Neural cell (in vitro differentiated cells): ENCODE measurements around the gene C19orf73. TPM values are rescaled to one million over a fixed set of nuclear protein-coding genes. Genes with fewer than 3 reads are reported as not detected.

ENCODE experiments used
- H2AFZ ChIP-seq: fragments of 200-600, 300-800 bp; sonication (generic), shearing (Covaris generic); 2 replicates; pipeline ENCODE4 v1.6.0; 2014; ENCODE audit warnings: low read depth, mild to moderate bottlenecking, antibody characterized with exemption, low read length, moderate library complexity
- H3F3A ChIP-seq: fragments of 200-600 bp; shearing (Covaris generic); 2 replicates; pipeline ENCODE4 v1.6.1; 2016; ENCODE audit warnings: mild to moderate bottlenecking, moderate library complexity, mixed read lengths, antibody characterized with exemption, low read length; ENCODE audit not compliant: insufficient read depth, poor library complexity, severe bottlenecking
- H3K27ac ChIP-seq: fragments of 200-600, 300-800 bp; sonication (generic), shearing (Covaris generic); 2 replicates; pipeline ENCODE4 v1.5.1; 2014; ENCODE audit warnings: mild to moderate bottlenecking, low read length, moderate library complexity
- H3K27me3 ChIP-seq: fragments of 300-800, 200-600 bp; sonication (generic), shearing (Covaris generic); 2 replicates; pipeline ENCODE4 v1.6.0; 2014; ENCODE audit warnings: mild to moderate bottlenecking, low read depth, low read length, moderate library complexity; ENCODE audit not compliant: insufficient read depth
- H3K36me3 ChIP-seq: fragments of 300-800, 200-600 bp; sonication (generic), shearing (Covaris generic); 2 replicates; pipeline ENCODE4 v1.5.1; 2014; ENCODE audit warnings: mild to moderate bottlenecking, antibody characterized with exemption, low read length, moderate library complexity; ENCODE audit not compliant: insufficient read depth
- H3K4me2 ChIP-seq: fragments of 300-800, 200-600 bp; sonication (generic), shearing (Covaris generic); 2 replicates; pipeline ENCODE4 v1.6.0; 2014; ENCODE audit warnings: mild to moderate bottlenecking, low read length
- H3K4me3 ChIP-seq: fragments of 300-800, 200-600 bp; sonication (generic), shearing (Covaris generic); 2 replicates; pipeline ENCODE4 v1.5.1; 2014; ENCODE audit warnings: mild to moderate bottlenecking, low read length, moderate library complexity
- H3K79me2 ChIP-seq: fragments of 200-600 bp; shearing (Covaris generic); replicated peaks from 2 replicates; pipeline ENCODE4 v1.6.0; 2014; ENCODE audit warnings: mild to moderate bottlenecking, low read length, moderate library complexity; ENCODE audit not compliant: insufficient read depth
- H3K9ac ChIP-seq: fragments of 300-800, 200-600 bp; sonication (generic), shearing (Covaris generic); 2 replicates; pipeline ENCODE4 v1.6.1; 2016; ENCODE audit warnings: mild to moderate bottlenecking, low read length, mixed read lengths
- H3K9me2 ChIP-seq: fragments of 200-600 bp; shearing (Covaris generic); 2 replicates; pipeline ENCODE4 v1.6.1; 2016; ENCODE audit warnings: mild to moderate bottlenecking, low read length, mixed read lengths; ENCODE audit not compliant: insufficient read depth
- H3K9me3 ChIP-seq: fragments of 200-600, 300-800 bp; sonication (generic), shearing (Covaris generic); 2 replicates; pipeline ENCODE4 v1.6.1; 2016; ENCODE audit warnings: mild to moderate bottlenecking, mixed run types, low read length, moderate library complexity, mixed read lengths
- H4K20me1 ChIP-seq: fragments of 200-600 bp; shearing (Covaris generic); 2 replicates; pipeline ENCODE4 v1.6.1; 2016; ENCODE audit warnings: mild to moderate bottlenecking, mixed run types; ENCODE audit not compliant: insufficient read depth
- EP300 ChIP-seq: fragments of 450-650 bp; conservative IDR thresholded peaks from 2 replicates; pipeline ENCODE4 v1.6.1; 2014; ENCODE audit warnings: antibody characterized with exemption, mild to moderate bottlenecking, moderate library complexity; ENCODE audit not compliant: poor library complexity, severe bottlenecking
- EZH2 ChIP-seq: fragments of 200-600, 300-800 bp; shearing (Covaris generic), sonication (generic); IDR thresholded peaks from 2 replicates; pipeline ENCODE4 v1.6.1; 2014; ENCODE audit warnings: antibody characterized with exemption, low read length, borderline replicate concordance, mild to moderate bottlenecking; ENCODE audit not compliant: insufficient read depth, poor library complexity, severe bottlenecking
- MXI1 ChIP-seq: fragments of 450-650 bp; conservative IDR thresholded peaks from 2 replicates; pipeline ENCODE4 v1.6.1; 2014; ENCODE audit warnings: antibody characterized with exemption, mild to moderate bottlenecking; ENCODE audit not compliant: poor library complexity, severe bottlenecking
- POLR2AphosphoS5 ChIP-seq: IDR thresholded peaks from 2 replicates; pipeline ENCODE4 v1.6.1; 2012
- RAD21 ChIP-seq: fragments of 450-650 bp; conservative IDR thresholded peaks from 2 replicates; pipeline ENCODE4 v1.6.1; 2014; ENCODE audit warnings: antibody characterized with exemption, mild to moderate bottlenecking, moderate library complexity
- SMC3 ChIP-seq: fragments of 450-650 bp; conservative IDR thresholded peaks from 2 replicates; pipeline ENCODE4 v1.6.1; 2014; ENCODE audit warnings: antibody characterized with exemption, mild to moderate bottlenecking, moderate library complexity; ENCODE audit not compliant: poor library complexity
- TAF1 ChIP-seq: IDR thresholded peaks from 2 replicates; pipeline ENCODE4 v1.6.1; 2012; ENCODE audit warnings: low read depth
- polyA plus RNA-seq: library from polyadenylated mRNA; depleted of rRNA; stranded (reverse); fragments of >200 nt; gene quantifications from 2 replicates; pipeline ENCODE4 v1.2.3, GENCODE V29; 2014
- TF ChIP-seq, protein P1 (sequence below): IDR thresholded peaks from 2 replicates; pipeline ENCODE4 v1.6.1; 2012; ENCODE audit warnings: borderline replicate concordance
- TF ChIP-seq, protein P2 (sequence below): fragments of 450-650 bp; IDR thresholded peaks from 2 replicates; pipeline ENCODE4 v1.5.1; 2014; ENCODE audit warnings: antibody characterized with exemption, mild to moderate bottlenecking, moderate library complexity; ENCODE audit not compliant: poor library complexity, severe bottlenecking

C19orf73 gene
- polyA plus RNA-seq, 1 donor from 2014 or later = 8.4 TPM

DNA sequence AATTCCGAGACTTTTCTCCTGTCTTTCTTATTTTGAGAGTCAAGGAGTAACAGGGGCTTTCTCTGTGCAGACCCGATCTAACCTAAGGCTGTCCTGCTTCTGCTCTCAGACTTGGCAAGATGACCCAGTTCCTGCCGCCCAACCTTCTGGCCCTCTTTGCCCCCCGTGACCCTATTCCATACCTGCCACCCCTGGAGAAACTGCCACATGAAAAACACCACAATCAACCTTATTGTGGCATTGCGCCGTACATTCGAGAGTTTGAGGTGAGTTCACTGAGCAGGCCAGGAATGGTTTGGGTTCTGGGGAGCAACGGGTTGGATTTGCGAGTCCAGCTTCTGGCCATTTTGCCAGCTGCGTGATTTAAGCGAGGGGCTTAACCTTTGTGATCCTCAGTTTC lies 32.6 kb downstream of the C19orf73 start:
- H3K9me3 ChIP-seq = no peaks in the 10 kb centered on the region
- TF ChIP-seq TAF1 = no peak
- no peak for TF ChIP-seq EP300
- TF ChIP-seq POLR2AphosphoS5 = no peak
- no peak for TF ChIP-seq RAD21
- no peak for TF ChIP-seq EZH2
- TF ChIP-seq, protein P1, sequence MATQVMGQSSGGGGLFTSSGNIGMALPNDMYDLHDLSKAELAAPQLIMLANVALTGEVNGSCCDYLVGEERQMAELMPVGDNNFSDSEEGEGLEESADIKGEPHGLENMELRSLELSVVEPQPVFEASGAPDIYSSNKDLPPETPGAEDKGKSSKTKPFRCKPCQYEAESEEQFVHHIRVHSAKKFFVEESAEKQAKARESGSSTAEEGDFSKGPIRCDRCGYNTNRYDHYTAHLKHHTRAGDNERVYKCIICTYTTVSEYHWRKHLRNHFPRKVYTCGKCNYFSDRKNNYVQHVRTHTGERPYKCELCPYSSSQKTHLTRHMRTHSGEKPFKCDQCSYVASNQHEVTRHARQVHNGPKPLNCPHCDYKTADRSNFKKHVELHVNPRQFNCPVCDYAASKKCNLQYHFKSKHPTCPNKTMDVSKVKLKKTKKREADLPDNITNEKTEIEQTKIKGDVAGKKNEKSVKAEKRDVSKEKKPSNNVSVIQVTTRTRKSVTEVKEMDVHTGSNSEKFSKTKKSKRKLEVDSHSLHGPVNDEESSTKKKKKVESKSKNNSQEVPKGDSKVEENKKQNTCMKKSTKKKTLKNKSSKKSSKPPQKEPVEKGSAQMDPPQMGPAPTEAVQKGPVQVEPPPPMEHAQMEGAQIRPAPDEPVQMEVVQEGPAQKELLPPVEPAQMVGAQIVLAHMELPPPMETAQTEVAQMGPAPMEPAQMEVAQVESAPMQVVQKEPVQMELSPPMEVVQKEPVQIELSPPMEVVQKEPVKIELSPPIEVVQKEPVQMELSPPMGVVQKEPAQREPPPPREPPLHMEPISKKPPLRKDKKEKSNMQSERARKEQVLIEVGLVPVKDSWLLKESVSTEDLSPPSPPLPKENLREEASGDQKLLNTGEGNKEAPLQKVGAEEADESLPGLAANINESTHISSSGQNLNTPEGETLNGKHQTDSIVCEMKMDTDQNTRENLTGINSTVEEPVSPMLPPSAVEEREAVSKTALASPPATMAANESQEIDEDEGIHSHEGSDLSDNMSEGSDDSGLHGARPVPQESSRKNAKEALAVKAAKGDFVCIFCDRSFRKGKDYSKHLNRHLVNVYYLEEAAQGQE = no peak
- TF ChIP-seq SMC3 = no peak
- TF ChIP-seq, protein P2, sequence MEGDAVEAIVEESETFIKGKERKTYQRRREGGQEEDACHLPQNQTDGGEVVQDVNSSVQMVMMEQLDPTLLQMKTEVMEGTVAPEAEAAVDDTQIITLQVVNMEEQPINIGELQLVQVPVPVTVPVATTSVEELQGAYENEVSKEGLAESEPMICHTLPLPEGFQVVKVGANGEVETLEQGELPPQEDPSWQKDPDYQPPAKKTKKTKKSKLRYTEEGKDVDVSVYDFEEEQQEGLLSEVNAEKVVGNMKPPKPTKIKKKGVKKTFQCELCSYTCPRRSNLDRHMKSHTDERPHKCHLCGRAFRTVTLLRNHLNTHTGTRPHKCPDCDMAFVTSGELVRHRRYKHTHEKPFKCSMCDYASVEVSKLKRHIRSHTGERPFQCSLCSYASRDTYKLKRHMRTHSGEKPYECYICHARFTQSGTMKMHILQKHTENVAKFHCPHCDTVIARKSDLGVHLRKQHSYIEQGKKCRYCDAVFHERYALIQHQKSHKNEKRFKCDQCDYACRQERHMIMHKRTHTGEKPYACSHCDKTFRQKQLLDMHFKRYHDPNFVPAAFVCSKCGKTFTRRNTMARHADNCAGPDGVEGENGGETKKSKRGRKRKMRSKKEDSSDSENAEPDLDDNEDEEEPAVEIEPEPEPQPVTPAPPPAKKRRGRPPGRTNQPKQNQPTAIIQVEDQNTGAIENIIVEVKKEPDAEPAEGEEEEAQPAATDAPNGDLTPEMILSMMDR = no peak
- no peak for TF ChIP-seq MXI1
- H3K9ac ChIP-seq = peak overlapping the region; percentile 94
- no peak overlapping the region for H2AFZ ChIP-seq
- no peaks in the 10 kb centered on the region for H3K27me3 ChIP-seq
- peak overlapping the region; percentile 86 for H3K4me3 ChIP-seq
- H3F3A ChIP-seq = no peaks in the 10 kb centered on the region
- H3K36me3 ChIP-seq = peaks cover 6% of the 10 kb centered on the region
- H3K27ac ChIP-seq = peak overlapping the region; percentile 89
- no peaks in the 10 kb centered on the region for H4K20me1 ChIP-seq
- H3K9me2 ChIP-seq = no peaks in the 10 kb centered on the region
- H3K4me2 ChIP-seq = peak overlapping the region; percentile 92
- peaks cover 35% of the 10 kb centered on the region for H3K79me2 ChIP-seq

DNA sequence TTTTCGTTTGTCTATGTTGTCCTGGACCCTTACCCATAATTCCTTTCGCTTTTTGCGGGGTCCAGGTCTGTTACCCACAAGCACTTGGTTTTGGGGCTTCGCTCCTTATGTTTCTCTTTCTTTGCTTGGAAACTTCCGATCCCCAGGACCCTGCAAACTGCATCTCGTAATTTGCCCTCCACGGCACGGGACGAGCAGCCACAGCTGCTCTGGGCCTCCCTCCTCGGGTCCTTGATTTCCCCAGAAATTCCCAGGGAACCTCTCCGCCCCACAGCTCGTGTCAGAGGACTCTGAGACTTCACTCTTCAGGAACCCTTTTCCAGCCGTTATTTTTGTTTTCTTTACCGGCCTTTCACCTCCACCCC lies 33.1 kb downstream of the C19orf73 start:
- Histone ChIP-seq H3K27ac (peak overlapping the region; percentile 89), H4K20me1 (no peaks in the 10 kb centered on the region), H3F3A (no peaks in the 10 kb centered on the region), H2AFZ (peak overlapping the region; percentile 79), H3K27me3 (no peaks in the 10 kb centered on the region), H3K9me3 (no peaks in the 10 kb centered on the region), H3K79me2 (peaks cover 35% of the 10 kb centered on the region), H3K9me2 (no peaks in the 10 kb centered on the region), H3K4me3 (peak overlapping the region; percentile 86), H3K9ac (peak overlapping the region; percentile 94), H3K36me3 (peaks cover 6% of the 10 kb centered on the region), H3K4me2 (peak overlapping the region; percentile 92)
- TF ChIP-seq SMC3 = no peak
- no peak for TF ChIP-seq EP300
- TF ChIP-seq, protein P1 = no peak
- TF ChIP-seq POLR2AphosphoS5 = no peak
- TF ChIP-seq EZH2 = no peak
- no peak for TF ChIP-seq MXI1
- no peak for TF ChIP-seq RAD21
